CD4-positive, alpha-beta T cell (primary cell): ENCODE results near the gene CEP135. TPM values are rescaled to one million over a fixed set of nuclear protein-coding genes. Genes with fewer than 3 reads are reported as not detected.

Experiments
- ATAC-seq: fragments of 200-7000 bp; cut with Tn5 transposase; one replicate; pipeline ENCODE4 v1.10.0; 2022; ENCODE audit warnings: mild to moderate bottlenecking; ENCODE audit not compliant: poor library complexity
- CTCF ChIA-PET: fragments of 350-600 bp; sonication (Branson Sonifier 250); formaldehyde crosslinking; loops from one replicate; lab custom pipeline; 2021; ENCODE audit warnings: antibody characterized with exemption, inconsistent platforms; lab: Charles Lee
- POLR2A ChIA-PET: fragments of 350-600 bp; sonication (Branson Sonifier 250); formaldehyde crosslinking; loops from one replicate; lab custom pipeline; 2021; ENCODE audit warnings: antibody characterized with exemption, inconsistent platforms; lab: Charles Lee
- DNase-seq, 14 experiments: peaks; one replicate each; pipeline ENCODE4 v3.0.0-alpha.2; 2013 to 2020; ENCODE audit warnings: mixed read lengths in 2 of 14
- H3K27ac ChIP-seq, 2 donors: one replicate each; pipeline versions ENCODE4 v1.5.1 to v1.7.0; 2013; ENCODE audit warnings: low read length in 2 of 2, low read depth in 1 of 2, mild to moderate bottlenecking in 1 of 2
- H3K27me3 ChIP-seq, 2 experiments: 1 replicate in 1 of 2; 2 replicates in 1 of 2; pipeline versions ENCODE4 v1.6.1 to v1.7.0; 2013; ENCODE audit warnings: low read length in 2 of 2, control low read depth in 1 of 2, mild to moderate bottlenecking in 1 of 2, moderate library complexity in 1 of 2; ENCODE audit not compliant: insufficient read depth in 2 of 2, control insufficient read depth in 1 of 2
- H3K36me3 ChIP-seq: one replicate; pipeline ENCODE4 v1.6.1; 2013; ENCODE audit warnings: low read length, control low read depth; ENCODE audit not compliant: insufficient read depth
- H3K4me1 ChIP-seq: one replicate; pipeline ENCODE4 v1.6.1; 2013; ENCODE audit warnings: low read length, control low read depth; ENCODE audit not compliant: insufficient read depth
- H3K4me3 ChIP-seq: one replicate; pipeline ENCODE4 v1.5.1; 2013; ENCODE audit warnings: mild to moderate bottlenecking, low read length, moderate library complexity
- H3K9me3 ChIP-seq, 2 experiments: 1 replicate in 1 of 2; 2 replicates in 1 of 2; pipeline versions ENCODE4 v1.6.1 to v1.7.0; 2013; ENCODE audit warnings: low read length in 2 of 2, mild to moderate bottlenecking in 2 of 2, control low read depth in 1 of 2, moderate library complexity in 1 of 2; ENCODE audit not compliant: control insufficient read depth in 1 of 2, insufficient read depth in 1 of 2
- H3K27ac Mint-ChIP-seq: one replicate; pipeline ENCODE4 v1.8.0; 2020; ENCODE audit warnings: mixed read lengths
- H3K27me3 Mint-ChIP-seq: one replicate; pipeline ENCODE4 v1.8.0; 2021; ENCODE audit warnings: mixed read lengths
- H3K36me3 Mint-ChIP-seq: one replicate; pipeline ENCODE4 v1.8.0; 2021; ENCODE audit warnings: low read depth, mixed read lengths
- H3K4me1 Mint-ChIP-seq: one replicate; pipeline ENCODE4 v1.8.0; 2021; ENCODE audit warnings: low read depth, mixed read lengths
- H3K4me3 Mint-ChIP-seq: one replicate; pipeline ENCODE4 v1.8.0; 2020; ENCODE audit warnings: mild to moderate bottlenecking, mixed read lengths
- H3K9me3 Mint-ChIP-seq: one replicate; pipeline ENCODE4 v1.8.0; 2020; ENCODE audit warnings: mixed read lengths
- CTCF ChIP-seq: fragments of 200-600 bp; IDR thresholded peaks from one replicate; pipeline ENCODE4 v1.8.0; 2022; ENCODE audit warnings: antibody characterized with exemption, mild to moderate bottlenecking
- intact Hi-C, 2 experiments: fragments of 100-400 bp; cut with DNase I in 1 of 2; cut with micrococcal nuclease in 1 of 2; formaldehyde crosslinking; loops; one replicate each; pipeline versions ENCODE4 v1.15.1 to v1.9.0; 2023 to 2025; cut with DNase I, micrococcal nuclease
- total RNA-seq, 174 experiments: library from RNA in 2 of 174; stranded (reverse) in 2 of 174; gene quantifications; one replicate each; pipeline ENCODE4 v1.2.3 and lab custom pipeline; 2021 to 2026

The CEP135 gene
- total RNA-seq, 2 experiments from 2014 or later = 19.6 to 21.0 TPM

DNA sequence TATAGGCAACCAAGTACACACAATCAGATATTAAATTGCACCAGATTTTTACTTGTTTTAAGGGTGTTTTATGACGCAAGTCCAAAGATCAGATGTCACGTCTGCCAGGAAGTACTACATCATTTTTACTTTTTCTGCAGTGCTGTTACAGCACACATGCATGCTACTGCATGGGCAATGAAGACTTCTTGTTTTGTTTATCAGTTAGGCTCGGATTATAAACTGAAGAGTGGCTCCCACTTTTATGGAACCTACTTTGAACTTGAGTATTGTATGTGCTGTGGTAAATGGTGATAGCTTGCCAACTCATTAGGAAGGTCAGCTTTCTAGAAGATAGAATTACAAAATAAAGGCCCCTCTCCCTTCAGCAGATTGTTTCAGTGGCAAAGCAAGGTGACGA, 131.6 kb downstream of the CEP135 start:
- Histone ChIP-seq H3K4me3 (no peak overlapping the region), H3K27ac (no peak overlapping the region), H3K27me3 (no peaks in the 10 kb centered on the region), H3K36me3 (no peaks in the 10 kb centered on the region), H3K9me3 (no peaks in the 10 kb centered on the region), H3K4me1 (no peaks in the 10 kb centered on the region)
- intact Hi-C loops = no loop called here
- TF ChIP-seq CTCF = no peak
- CTCF ChIA-PET = no interaction called here
- peaks cover 5% of the 10 kb centered on the region for H3K27me3 Mint-ChIP-seq
- POLR2A ChIA-PET = no interaction called here
- H3K27ac Mint-ChIP-seq = no peak overlapping the region
- no peaks in the 10 kb centered on the region for H3K4me1 Mint-ChIP-seq
- H3K36me3 Mint-ChIP-seq = no peaks in the 10 kb centered on the region
- ATAC-seq (no peak), DNase-seq (no peak)
- H3K9me3 Mint-ChIP-seq = no peaks in the 10 kb centered on the region
- H3K4me3 Mint-ChIP-seq = no peak overlapping the region

- Histone ChIP-seq H3K36me3 (no peaks in the 10 kb centered on the region), H3K4me1 (no peaks in the 10 kb centered on the region), H3K27ac (no peak overlapping the region), H3K27me3 (no peaks in the 10 kb centered on the region), H3K9me3 (no peaks in the 10 kb centered on the region), H3K4me3 (no peak overlapping the region)
- intact Hi-C loops = no loop called here
- Mint-ChIP-seq H3K27me3 (no peaks in the 10 kb centered on the region), H3K9me3 (no peaks in the 10 kb centered on the region), H3K4me3 (no peak overlapping the region), H3K4me1 (no peaks in the 10 kb centered on the region), H3K36me3 (no peaks in the 10 kb centered on the region), H3K27ac (no peak overlapping the region)
- DNase-seq (no peak), ATAC-seq (no peak)
- POLR2A ChIA-PET = no interaction called here
- no peak for TF ChIP-seq CTCF
- CTCF ChIA-PET = no interaction called here
Measured at GRCh38 chr4:56082829-56083228, 134.1 kb downstream of the CEP135 start.

Other genes with a start within 250 kb of the CEP135 start
- not detected for gene EXOC1L, start 129.2 kb upstream of the CEP135 start, total RNA-seq
- gene EXOC1, start 95.3 kb upstream of the CEP135 start, total RNA-seq = 10 to 100 TPM; 15.2 to 15.7 TPM